ENCODE results near the gene DENND6B. TPM values are rescaled to one million over a fixed set of nuclear protein-coding genes. Genes with fewer than 3 reads are reported as not detected.

The DENND6B gene
- total RNA-seq, 1 donor from 2014 or later: 6.4 TPM

DNA sequence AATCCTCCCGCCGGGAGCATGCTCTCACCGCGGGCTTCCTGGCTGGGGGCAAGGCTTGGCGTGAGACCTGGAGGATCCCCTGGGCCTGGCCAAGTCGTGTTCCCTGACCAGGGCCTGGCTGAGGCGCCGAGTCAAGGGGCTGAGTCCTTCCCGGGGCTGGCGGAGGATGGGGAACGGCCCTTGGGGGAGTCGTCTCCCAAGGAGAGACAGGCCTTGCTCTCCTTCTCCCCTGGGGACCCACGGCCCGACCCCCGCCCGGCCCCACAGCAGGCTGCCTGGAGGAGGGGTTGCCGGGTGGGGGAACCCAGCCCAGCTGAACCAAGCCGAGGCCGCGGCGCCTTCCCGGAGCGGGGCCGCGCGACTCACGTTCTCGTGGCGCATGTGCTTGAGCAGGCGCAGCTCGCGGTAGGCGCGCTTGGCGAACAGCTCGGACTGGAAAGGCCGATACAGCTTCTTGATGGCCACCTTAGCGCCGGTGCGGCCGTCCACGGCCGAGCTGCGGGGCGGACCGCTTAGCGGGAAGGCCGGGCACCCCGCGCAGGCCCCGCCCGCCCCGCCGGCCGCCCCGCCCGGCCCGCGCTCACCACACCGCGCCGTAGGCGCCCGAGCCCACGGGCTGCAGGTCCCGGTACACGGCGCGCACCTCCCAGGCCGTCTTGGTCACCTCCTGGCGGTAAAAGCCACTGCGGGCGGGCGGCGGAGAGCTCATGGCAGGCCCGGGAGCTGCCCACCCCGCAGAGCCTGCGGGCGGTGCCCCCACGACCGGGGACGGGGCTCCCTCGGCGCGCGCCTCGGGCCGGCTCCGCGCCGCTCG lies 65.8 kb downstream of the DENND6B start:
- no peak for DNase-seq (ENCODE audit: extremely low read depth, low read depth, low spot score)

DNA sequence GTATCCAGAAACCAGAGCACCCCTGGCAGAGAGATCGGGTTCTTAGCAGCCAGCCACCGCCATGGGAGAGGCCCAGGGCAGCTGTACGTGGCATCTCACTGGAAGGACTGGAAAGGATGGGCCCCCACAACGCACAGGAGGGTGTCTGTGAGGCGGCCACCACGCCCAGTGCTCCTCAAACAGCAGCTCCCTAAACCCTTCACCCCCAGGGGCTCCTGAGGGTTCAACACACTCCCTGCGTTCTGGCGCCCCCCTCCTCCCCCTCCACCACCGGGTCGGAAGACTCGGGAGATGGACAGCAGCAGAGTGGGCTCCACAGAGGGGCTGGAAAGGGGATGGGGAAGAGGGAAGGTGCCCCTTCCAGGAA lies 66.4 kb downstream of the DENND6B start:
- DNase-seq (ENCODE audit: extremely low read depth, low read depth, low spot score): no peak

DNA sequence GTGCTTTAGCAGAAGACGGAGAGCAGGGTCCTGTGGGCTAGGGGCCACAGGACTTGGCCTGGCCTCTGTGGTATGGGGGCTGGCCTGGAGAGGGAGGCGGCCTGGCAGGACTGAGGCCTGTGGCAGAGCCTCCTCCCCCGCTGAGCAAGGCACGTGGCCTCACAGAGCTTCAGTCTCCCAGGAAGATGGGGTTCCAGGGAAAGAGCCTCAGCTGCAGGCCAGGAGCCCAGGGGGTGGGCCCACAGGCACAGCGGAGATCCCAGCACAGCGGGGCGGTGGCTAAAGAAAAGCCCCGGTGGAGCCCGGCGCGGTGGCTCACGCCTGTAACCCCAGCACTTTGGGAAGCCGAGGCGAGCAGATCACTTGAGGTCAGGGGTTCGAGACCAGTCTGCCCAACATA lies 67.5 kb downstream of the DENND6B start:
- DNase-seq (ENCODE audit: extremely low read depth, low read depth, low spot score): no peak

Other genes starting within 250 kb of the DENND6B start
- not detected in 2 replicates for gene MLC1, start 241.6 kb downstream of the DENND6B start, total RNA-seq
- 2.1 and 11.7 TPM in 2 replicates for gene MOV10L1, start 237.0 kb downstream of the DENND6B start, total RNA-seq
- gene PANX2, start 156.3 kb downstream of the DENND6B start, total RNA-seq: 1.1 and 1.7 TPM in 2 replicates
- gene TRABD, start 141.1 kb downstream of the DENND6B start, total RNA-seq: 39.9 and 45.0 TPM in 2 replicates
- 26.2 and 29.3 TPM in 2 replicates for gene SELENOO, start 126.0 kb downstream of the DENND6B start, total RNA-seq
- 24.3 and 47.1 TPM in 2 replicates for gene TUBGCP6, start 82.0 kb downstream of the DENND6B start, total RNA-seq
- gene HDAC10, start 75.7 kb downstream of the DENND6B start, total RNA-seq: 49.1 and 55.5 TPM in 2 replicates
- 72.5 and 74.8 TPM in 2 replicates for gene MAPK12, start 65.3 kb downstream of the DENND6B start, total RNA-seq
- gene MAPK11, start 56.6 kb downstream of the DENND6B start, total RNA-seq: 34.5 and 39.3 TPM in 2 replicates
- 130 and 233 TPM in 2 replicates for gene PLXNB2, start 19.4 kb downstream of the DENND6B start, total RNA-seq
- 46.5 and 67.4 TPM in 2 replicates for gene PPP6R2, start 16.3 kb upstream of the DENND6B start, total RNA-seq
- 53.7 and 66.0 TPM in 2 replicates for gene SBF1, start 148.0 kb upstream of the DENND6B start, total RNA-seq
- gene ADM2, start 154.5 kb upstream of the DENND6B start, total RNA-seq: 3.1 and 5.4 TPM in 2 replicates
- gene MIOX, start 159.8 kb upstream of the DENND6B start, total RNA-seq: not detected in 2 replicates
- 82.2 and 93.8 TPM in 2 replicates for gene LMF2, start 180.7 kb upstream of the DENND6B start, total RNA-seq
- 20.9 and 30.9 TPM in 2 replicates for gene NCAPH2, start 181.2 kb upstream of the DENND6B start, total RNA-seq
- 2.6 and 7.3 TPM in 2 replicates for gene SCO2, start 198.6 kb upstream of the DENND6B start, total RNA-seq
- 11.3 and 23.9 TPM in 2 replicates for gene TYMP, start 203.0 kb upstream of the DENND6B start, total RNA-seq
- not detected in 2 replicates for gene KLHDC7B, start 218.9 kb upstream of the DENND6B start, total RNA-seq
- gene SYCE3, start 235.9 kb upstream of the DENND6B start, total RNA-seq: 1.7 and 2.6 TPM in 2 replicates